Astrocyte (in vitro differentiated cells and primary cell): ENCODE data around the gene LRSAM1.

Experiments used
- EZH2 ChIP-seq: IDR thresholded peaks from 2 replicates; pipeline ENCODE4 v1.6.1; 2012; ENCODE audit warnings: mild to moderate bottlenecking, low read length, inconsistent platforms; ENCODE audit not compliant: insufficient read depth
- TF ChIP-seq, protein P1 (sequence below): IDR thresholded peaks from 2 replicates; pipeline ENCODE4 v1.5.1; 2011; ENCODE audit warnings: low read depth, mild to moderate bottlenecking, inconsistent platforms, low read length, moderate library complexity; ENCODE audit not compliant: insufficient read depth

DNA sequence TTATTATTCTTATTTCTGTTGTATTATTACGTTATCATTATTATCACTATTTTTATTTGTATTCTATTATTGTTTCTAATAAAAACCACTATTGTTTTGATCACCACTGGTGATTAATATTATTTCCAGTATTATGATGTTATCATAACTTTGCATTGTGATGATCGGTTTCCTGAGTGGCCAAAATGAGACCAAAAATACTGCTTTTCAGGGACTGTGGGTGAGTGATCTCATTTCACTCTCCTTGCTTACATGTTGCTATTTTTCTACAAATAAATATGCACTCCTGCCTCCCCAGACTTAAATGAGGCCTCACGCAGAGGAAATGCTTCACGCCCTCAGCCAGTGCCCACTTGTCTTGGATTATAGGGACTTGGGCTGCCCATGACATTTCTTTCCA lies 78.4 kb downstream of the LRSAM1 start:
- TF ChIP-seq, protein P1, sequence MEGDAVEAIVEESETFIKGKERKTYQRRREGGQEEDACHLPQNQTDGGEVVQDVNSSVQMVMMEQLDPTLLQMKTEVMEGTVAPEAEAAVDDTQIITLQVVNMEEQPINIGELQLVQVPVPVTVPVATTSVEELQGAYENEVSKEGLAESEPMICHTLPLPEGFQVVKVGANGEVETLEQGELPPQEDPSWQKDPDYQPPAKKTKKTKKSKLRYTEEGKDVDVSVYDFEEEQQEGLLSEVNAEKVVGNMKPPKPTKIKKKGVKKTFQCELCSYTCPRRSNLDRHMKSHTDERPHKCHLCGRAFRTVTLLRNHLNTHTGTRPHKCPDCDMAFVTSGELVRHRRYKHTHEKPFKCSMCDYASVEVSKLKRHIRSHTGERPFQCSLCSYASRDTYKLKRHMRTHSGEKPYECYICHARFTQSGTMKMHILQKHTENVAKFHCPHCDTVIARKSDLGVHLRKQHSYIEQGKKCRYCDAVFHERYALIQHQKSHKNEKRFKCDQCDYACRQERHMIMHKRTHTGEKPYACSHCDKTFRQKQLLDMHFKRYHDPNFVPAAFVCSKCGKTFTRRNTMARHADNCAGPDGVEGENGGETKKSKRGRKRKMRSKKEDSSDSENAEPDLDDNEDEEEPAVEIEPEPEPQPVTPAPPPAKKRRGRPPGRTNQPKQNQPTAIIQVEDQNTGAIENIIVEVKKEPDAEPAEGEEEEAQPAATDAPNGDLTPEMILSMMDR: no peak
- no peak for TF ChIP-seq EZH2
